GM18861 (cell line): ENCODE data around the gene RAD51B.

ENCODE experiments used
- ATAC-seq: cut with Tn5 transposase; IDR thresholded peaks from one replicate; pipeline ENCODE4 v1.9.1; 2021; ENCODE audit not compliant: unreplicated experiment

The RAD51B gene

DNA sequence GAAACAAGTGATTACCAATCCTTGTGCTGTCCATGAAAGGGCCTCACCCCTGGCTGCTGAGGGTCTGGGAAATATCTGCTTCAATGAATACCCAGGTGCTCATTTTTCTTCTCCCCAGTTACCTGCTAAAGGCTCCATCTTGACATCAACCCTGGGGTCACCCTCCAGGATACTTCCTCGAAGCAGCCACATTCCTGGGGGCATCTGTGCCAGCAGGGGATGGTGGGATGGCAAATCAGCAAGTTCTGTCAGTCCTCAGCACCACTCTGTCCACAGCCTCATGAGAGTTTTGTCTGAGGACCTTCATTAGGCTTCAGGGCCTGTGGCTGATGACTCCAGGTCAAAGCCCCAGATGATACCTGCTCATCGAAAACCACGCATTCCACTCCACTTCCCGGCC lies 848.4 kb downstream of the RAD51B start:
- ATAC-seq: no peak

DNA sequence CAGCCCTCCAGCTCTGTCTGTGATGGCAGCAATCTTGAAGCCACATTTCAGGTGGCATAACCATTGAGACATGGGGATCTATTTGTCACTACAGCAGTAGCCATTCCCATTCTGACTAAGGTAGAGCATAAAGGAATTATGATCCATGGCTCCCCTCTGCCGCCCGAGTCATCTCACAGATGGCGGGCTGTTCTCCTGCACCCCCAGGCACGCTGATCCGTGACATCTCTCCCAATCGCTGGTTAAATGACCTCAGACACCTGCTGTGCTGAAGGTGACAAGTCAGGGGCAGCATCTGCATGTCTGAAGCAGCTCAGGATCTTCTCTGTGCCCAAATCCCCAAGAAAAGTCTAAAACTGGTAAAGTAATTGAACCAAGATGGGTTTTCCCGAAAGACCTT lies 849.0 kb downstream of the RAD51B start:
- no peak for ATAC-seq

DNA sequence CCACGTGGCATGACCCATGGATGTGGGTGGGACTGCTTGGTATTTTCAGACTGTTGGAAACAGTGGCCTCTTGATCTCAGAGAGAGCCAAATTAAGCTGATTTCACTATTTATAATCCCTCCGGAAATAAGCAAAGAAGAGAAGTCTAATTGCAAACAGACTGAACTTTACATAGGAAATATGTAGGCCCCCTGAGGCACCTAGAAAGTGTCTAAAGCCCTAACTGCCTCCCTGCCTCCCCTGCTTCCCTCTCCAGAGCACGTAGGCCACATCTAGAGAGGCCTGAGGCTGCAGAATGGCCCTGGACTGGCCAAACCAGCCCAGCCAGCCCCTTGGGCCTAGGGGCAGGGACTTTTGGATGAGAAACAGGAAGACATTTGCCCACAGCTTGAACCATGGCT lies 849.5 kb downstream of the RAD51B start:
- no peak for ATAC-seq

DNA sequence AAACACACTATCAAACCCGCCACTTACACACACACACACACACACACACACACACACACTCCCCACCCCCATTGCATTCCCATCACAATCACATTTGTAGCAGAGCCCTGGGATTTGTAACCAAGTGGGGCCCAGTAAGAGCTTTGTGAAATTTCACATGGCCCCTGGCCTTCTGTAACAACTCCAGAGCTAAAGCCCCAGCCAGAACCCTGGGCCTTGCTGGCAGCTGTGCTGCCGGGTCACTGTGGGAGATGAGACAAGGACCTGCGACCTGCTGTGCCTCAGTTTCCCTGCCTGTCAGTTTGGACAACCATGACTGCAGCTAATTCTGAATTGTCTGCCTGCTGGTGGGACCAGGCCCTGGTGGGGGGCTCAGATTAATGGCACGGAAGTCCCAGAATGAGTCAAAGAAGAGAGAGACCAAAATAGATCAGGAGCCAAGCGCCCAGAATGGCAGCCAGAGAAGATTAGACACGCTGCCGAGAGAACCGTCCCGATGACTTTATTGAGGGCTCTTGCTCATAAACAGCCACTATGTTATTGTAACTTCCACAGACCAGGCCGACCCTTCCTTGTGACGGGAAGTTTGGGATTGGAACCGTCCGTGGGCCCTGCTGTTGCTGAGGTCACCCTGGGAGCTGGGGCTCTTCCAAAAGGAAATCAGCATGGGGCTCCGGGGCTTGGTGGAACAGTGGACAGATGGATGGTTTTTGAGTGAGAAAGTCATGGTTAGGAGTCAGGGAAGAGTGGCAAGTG lies 850.2 kb downstream of the RAD51B start:
- no peak for ATAC-seq

DNA sequence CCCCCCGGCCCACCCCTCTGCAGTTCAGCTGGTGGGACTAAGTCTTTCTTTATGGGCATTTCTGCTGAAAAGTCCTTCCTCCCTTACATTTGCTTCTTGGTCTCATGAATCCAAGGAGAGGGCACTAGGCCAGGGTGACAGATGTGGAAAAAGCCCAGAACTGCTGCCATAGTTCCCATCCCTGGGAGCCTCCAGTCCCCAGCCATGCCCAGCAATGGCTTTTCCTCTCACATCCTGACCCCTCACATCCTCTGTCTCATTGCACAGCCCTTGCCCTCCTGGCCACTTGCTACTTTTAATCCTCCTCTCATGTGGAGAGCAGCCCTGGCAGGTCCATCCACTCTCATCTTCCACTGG lies 850.8 kb downstream of the RAD51B start:
- no peak for ATAC-seq

DNA sequence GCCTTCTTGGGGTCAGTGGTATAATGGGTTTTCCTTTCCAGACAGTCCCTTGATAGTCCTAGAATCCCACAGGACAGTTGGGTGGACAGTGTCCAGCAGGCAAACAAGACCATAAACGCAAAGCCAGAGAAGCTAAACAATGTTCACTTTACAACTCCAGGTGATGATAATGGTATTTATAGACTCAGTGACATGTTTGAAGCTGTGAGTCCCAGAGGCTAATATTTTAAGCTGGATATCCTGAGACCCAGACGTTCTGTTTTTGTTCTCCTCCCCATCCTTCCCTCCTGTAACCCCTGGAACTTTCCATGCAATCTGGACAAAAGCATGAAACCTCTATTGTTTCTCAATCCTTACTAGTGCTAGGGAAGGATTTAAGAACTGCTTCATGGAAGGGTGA lies 852.3 kb downstream of the RAD51B start:
- no peak for ATAC-seq

DNA sequence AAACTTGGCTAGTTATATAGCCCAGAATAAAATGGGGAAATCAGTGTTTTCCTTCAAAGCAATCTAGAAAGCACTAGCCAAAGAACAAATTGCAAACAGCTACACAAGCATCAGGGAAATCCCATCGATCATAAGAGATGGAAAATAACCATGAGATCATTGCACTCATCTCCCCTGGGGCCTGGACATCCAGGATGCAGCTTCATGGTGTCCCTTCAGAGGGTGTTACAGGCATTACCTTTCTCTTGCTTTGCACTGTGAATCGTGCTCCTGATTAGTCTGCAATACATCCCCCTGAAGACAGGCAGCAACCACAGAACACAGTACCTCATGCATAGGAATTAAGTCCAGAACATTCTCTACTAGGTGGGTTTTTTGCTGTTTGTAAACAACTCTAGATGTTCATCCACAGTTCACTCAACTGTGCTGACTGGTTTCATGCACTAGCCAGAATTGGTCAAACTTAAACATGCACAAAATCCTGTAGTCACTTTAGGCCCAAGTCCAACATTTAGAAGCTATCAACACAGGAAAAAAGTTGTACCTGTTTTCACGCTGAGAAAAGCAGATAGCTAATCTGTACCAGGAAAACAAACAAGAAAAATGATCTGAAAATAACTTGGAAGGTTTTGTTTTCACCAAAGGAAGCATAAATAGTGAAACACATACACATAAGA lies 853.2 kb downstream of the RAD51B start:
- ATAC-seq: no peak

DNA sequence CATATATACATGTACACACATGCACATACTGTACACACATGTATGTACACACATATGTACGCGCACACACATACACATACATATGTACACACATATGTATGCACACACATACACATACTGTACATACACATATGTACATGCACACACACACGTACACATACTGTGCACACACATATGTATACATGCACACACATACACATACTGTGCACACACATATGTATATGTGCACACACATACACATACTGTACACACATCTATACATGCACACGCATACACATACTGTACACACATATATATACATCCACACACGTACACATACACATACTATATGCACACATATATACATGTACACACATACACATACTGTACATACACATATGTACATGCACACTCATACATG lies 853.9 kb downstream of the RAD51B start:
- no peak for ATAC-seq

DNA sequence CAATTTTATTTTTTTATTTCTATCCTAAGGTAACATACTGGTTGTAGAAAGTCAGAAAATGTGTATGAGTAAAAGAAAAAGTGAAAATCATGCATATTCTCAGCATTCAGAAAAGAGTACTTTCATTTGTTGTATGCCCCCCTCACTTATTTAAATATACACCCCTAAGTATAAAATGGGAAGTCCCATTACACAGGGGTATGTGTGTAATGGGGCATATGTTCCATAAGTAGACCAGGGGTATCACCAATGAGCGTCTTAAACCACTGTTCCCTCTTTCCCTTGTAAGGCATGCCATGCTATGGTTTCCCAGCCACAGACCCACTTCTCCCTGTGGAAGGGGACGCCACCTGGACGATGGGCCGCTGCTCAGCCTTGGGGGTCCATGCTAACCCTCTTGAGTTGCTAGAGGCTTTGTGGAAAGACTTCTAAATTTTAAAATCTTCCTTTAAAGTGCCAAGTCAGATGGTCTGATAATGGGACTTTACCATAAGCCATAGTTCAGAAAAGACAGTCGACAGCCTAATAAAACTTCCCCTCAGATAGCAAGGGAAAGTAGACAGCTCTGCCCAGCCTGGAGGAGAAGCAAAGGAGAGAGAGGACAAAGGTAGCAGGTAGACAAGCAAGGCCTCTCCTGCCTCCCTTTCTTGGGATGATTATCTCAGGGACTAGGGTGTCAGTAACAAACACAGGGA lies 855.1 kb downstream of the RAD51B start:
- ATAC-seq: no peak

DNA sequence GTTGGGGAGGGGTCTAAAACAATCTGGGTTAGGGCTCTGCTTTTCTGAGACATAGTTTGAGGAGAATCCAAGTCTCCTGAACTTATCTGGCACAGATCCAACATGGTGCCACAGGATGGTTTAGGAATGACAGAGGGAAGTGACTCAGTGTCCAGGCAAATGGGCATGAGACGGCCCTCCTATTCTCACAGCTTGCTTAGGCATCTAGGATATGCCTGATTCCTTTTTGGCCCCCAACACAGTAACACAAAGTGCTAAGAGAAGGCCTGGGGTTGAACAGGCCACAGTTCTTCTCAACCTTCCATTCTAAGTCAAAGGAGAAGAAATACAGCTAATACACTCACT lies 855.6 kb downstream of the RAD51B start:
- no peak for ATAC-seq

DNA sequence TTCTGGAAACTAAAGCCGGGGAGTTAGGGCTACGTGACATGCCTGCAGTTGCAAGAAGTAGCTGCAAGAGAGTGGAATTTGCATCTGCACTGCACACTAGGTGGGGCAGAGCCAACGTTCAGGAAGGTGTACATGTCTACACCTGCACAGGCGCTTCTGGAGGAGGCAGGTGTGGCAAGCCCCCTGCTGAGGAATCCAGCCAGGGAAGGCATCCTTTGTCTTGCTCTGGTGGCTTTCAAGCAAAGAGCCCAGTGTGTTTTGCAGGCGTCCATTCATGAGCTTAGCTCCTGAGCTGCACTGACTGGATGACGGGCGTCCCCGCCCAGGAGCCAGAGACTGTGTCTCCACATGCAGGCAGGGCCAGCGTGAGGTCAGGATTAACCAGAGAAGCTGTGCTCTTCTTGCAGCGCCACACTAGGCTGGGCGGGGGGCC lies 856.9 kb downstream of the RAD51B start:
- no peak for ATAC-seq

DNA sequence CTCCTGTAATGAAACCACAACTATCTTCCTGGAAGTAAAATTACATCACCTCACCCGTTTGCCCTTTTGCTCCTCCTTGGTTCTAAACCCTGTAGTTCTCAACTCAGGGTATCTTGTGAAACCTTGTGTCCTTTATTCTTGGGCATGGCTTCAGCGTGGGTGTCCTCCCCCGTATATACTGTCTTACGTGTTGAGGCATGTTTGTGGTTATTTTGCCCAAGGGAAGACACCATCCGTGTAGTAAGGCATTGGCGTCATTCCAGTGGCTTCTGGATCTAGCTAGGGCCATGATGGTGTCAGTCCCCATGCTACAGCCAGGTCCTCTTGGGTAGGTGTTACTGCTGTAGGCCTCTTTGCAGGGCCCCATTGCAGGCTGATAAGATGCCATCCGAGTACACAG lies 857.9 kb downstream of the RAD51B start:
- no peak for ATAC-seq

DNA sequence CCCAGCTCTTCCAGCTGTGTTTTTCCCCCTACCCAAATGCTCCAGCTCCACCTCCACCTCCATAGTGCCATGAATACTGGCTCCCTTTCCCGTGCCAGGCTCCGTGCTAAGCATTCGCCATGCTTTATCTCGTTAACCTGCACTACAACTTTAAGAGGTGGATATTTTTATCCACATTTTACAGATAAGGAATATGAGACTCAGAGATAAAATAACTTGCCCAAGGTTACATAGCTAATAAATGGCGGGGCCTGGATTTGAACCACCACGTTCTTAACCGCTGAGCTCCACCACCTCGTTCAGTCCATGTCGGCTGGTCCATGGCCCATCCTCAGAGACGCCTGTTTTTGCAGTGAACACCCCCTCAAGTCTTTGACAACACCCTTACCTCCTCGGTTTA lies 858.3 kb downstream of the RAD51B start:
- ATAC-seq: no peak

DNA sequence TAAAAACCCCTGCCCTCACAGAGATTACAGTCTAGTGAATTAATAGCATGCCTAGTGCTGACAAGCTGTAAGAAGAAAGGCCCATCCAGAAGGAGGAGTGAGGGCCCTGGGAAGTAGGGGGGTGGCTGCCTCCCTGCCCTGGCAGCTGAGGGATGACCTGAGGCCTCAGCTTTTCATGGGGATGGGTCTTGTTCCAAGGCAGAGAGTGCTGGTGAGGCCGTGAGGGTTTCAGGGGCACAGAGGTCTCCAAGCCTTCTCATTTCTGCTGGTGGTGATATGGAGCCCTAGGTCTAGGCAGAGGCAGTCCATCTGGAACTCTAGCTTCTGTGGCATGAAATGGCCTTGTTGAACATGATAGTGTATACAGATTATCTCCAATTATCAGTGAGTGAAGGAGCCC lies 858.9 kb downstream of the RAD51B start:
- no peak for ATAC-seq

DNA sequence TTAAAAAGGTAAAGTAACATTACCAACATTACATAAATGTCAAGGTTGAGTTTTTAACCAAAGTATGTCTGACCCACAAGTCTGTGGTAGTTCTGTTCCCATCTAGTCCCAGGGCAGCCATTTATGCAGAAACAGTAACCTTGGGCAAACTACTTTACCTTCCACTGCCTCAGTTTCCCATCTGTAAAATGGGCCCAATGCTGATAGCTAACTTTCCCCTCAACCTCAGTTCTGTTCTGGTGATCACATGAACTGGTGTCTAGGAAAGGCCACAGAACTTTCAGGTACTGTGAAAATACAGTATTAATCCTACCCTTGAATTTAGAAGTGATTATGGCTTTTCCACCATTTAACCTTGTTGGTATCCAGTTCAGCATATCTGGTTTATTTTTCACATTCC lies 859.7 kb downstream of the RAD51B start:
- no peak for ATAC-seq

DNA sequence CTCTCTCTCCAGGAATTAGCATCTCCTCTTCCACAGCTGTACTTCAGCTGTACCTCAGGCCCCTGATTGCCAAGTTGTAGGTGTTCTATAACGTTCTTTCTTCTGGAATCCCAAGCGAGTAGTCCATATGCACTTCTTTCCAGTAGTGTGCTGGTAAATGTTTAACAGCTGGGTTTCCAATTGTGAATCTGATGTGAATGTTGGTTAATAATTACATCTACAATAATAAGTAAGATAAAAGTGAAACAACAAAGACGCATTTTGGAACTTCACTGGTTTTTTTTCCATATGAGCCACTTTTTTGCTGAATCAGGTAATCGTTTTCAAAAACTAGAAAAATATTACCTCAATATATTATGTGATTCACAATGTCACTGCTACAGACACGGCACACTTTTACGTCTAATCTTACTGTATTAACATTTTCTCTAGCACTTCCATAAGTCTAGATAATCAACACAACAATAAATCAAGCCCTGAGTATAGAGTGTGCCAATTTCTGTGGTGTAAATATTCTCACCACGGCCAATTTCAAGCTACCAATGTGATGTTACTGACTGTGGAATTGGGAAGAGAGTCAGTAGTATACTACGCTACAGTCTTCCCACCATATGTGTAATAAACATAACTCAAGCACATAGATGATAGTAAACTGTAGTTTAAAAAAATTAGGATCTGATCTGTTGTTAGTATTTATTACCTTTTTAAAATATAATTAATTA lies 860.3 kb downstream of the RAD51B start:
- no peak for ATAC-seq

DNA sequence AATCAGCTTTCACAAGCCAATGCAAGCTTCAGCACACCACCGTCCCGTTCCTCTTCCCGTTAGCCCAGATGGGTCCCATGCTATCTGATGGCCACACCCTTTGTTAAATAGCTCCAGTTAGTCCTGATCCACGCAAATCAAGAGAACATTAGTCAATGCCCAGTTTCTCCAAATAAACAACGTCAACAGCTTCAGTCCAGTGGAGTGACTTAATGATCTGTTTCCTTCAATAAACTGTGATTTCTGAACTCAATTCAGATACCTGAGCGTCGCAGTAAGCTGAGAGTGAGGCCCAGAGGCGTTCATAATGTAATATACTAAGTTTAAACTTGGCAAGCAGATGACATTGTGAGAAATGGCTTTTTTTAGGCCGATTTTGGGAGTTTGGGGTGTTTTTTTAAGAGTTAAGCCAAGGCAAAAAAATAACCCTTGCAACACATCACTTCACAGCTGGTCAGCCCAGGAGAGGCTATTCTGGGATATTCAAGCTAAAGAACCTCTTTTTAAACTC lies 861.0 kb downstream of the RAD51B start:
- ATAC-seq: no peak

DNA sequence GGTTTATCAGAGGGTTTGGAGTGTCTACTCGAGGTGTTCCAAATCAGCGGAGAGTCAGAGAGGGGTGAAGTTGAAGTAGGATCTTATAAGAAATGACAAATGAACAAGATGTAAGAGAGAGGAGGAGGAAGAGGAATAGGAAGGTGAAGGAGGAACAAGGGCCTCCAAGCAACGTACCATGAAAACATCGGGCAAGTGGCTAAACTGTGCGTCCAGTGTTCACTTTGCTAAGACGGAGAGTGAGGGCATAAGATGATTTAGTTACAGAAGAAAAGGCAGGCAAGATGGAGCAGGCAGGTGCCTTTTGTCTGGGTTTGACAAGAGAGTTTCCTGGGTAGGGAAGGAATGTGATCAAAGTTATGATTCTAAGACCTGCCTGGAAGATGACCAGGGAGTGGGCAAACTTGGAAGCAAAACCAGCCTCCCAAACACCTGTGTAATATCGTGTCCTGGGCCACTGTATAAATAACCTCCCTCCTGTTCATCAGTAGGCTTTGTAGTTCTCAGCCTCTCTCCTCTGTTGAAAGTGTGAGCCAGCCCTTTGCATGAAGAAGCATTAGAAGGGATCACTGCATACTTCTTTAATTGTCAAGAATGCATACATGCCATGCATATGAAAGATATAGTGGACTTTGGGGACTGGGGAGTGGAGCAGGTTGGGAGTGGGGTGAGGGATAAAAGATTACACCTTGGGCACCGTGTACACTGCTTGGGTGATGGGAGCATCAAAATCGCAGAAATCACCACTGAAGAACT lies 861.9 kb downstream of the RAD51B start:
- ATAC-seq: no peak

DNA sequence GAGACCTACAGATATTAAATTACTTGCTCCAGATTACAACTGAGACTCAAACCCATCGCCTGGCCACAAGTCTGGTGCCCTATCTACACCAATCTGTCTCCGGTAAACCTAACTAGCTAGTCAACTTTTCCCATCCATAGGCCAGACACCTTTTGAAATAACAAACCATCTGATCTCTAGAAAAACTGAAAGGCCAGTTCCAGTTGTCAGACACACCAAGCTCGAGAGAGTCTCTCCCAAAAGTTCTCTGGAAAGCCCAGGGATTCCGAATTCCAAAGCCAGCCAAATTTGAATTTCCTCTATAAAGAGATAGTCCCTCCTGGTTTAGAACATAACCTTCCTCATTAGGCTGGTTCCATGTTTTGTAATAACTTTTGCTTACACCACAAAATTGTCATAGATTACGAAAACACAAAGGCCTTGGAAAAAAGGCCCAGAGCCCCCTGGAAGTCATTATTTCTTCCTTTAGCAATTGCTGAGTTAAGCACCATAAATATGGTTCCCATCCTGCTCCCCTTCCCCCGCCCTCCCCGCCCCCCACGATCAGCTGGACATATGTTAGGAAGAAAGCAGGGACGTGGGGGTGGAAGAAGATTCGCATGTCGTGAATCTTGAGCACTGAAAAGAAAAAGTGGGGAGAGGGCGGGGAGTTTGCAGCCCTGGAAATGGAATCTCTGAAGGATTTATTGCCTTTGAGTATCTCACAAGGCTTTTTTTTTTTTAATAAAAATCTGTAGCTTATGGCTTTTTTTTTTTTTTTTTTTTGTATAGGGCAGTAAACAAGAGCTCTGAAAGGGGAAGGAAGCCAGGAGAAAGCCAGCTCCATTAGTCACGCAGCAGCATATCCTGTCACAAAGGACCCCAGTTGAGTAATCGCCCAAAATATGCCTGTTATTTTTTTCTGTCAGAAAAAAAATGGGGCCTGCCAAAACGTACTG lies 862.9 kb downstream of the RAD51B start:
- no peak for ATAC-seq

DNA sequence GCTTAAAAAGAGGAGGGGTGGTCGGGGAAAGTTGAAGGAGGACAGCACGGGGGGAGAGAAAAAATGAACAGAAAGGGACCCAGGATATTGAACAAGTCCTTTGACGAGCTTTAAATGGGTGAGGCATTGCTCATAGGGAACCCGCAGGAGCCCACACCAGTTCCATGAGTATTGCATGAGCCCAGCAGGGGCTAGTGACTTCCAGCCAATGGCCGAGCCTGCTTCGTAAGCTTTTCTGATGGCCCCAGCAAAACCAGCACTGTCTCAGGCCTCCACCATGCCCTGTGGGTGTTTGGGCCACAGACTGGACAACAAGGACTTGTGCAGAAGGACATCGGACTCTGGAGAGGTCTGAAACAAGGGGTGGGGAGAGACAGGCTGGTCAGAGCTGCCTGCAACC lies 863.7 kb downstream of the RAD51B start:
- no peak for ATAC-seq
